ENCODE data around the gene PRDM9. TPM values are rescaled to one million over a fixed set of nuclear protein-coding genes. Genes with fewer than 3 reads are reported as not detected.

PRDM9 gene
- total and polyA plus RNA-seq, 12 donors, result not detected

GRCh38 chr5:23466401-23466912, 41.0 kb upstream of the PRDM9 start:
- Histone ChIP-seq H3K36me3 (replicated peaks in 1 of 2) (no peaks in the 10 kb centered on the region), H3K4me1 (replicated peaks in 1 of 2) (no peaks in the 10 kb centered on the region), H3K9me3 (replicated peaks in 1 of 3) (no peaks in the 10 kb centered on the region), H3K4me3 (no peak overlapping the region), H3K27ac (no peak overlapping the region), H3K27me3 (no peaks in the 10 kb centered on the region)
- 17 to 32% (median 26%) methylated on average over 2 of the region's 2 CpGs for WGBS, 4 donors
- intact Hi-C loops (cut with DNase I), result no loop called here
- TF ChIP-seq, protein P1, sequence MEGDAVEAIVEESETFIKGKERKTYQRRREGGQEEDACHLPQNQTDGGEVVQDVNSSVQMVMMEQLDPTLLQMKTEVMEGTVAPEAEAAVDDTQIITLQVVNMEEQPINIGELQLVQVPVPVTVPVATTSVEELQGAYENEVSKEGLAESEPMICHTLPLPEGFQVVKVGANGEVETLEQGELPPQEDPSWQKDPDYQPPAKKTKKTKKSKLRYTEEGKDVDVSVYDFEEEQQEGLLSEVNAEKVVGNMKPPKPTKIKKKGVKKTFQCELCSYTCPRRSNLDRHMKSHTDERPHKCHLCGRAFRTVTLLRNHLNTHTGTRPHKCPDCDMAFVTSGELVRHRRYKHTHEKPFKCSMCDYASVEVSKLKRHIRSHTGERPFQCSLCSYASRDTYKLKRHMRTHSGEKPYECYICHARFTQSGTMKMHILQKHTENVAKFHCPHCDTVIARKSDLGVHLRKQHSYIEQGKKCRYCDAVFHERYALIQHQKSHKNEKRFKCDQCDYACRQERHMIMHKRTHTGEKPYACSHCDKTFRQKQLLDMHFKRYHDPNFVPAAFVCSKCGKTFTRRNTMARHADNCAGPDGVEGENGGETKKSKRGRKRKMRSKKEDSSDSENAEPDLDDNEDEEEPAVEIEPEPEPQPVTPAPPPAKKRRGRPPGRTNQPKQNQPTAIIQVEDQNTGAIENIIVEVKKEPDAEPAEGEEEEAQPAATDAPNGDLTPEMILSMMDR (IDR thresholded peaks at IDR 0.05), result no peak
- TF ChIP-seq POLR2A (IDR thresholded peaks at IDR 0.05), result no peak
- DNase-seq, result peak in 1 of 7 donors; percentile 2

DNA sequence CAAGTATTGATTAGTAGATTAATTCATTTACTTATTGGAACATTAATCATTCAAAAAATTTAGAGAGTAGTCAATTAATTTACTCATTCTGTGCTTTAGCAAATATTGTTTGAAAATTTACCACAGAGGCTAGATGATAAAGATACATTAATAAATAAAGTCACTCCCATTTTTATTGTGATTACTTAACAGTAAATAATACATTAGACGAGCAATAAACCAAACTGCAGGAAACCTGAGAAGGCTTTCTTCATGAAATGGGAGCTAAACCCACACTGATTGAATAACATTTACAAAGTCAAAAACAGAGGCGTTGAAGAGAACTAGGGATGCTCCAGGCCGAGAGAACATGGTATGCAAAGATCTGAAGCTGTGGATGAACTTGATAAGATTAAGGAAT, 38.8 kb upstream of the PRDM9 start:
- DNase-seq, result no peak
- H3K4me3 ChIP-seq, result no peak overlapping the region
- TF ChIP-seq, protein P1 (IDR thresholded peaks at IDR 0.05), result no peak
- no peak for TF ChIP-seq POLR2A (IDR thresholded peaks at IDR 0.05)
- H3K27me3 ChIP-seq, result no peaks in the 10 kb centered on the region
- intact Hi-C loops (cut with DNase I), result no loop called here
- no peaks in the 10 kb centered on the region for H3K4me1 ChIP-seq (replicated peaks in 1 of 2)
- H3K36me3 ChIP-seq (replicated peaks in 1 of 2), result no peaks in the 10 kb centered on the region
- no peak overlapping the region for H3K27ac ChIP-seq
- H3K9me3 ChIP-seq (replicated peaks in 1 of 3), result no peaks in the 10 kb centered on the region
- WGBS, 4 donors, result 72 to 79% (median 79%) methylated on average over 3 of the region's 3 CpGs

DNA sequence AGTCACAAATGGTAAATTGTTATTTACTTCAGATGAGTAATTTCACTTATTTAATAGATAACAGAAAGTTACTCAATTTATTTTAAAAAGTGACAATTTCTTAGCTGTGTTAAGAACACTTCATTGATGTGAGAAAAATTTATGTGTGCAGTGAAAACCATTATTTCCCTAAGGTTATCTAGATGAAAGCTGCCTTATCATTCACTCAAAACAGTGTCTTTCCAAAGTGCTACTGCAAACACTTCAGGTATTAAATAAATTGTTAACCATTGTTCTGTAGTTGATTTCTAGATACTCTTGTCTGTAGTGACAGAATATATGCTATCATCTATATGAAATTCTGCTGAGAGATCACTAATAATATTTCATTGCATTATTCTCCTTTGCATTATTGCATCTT, 33.5 kb upstream of the PRDM9 start:
- Histone ChIP-seq H3K4me1 (replicated peaks in 1 of 2) (no peaks in the 10 kb centered on the region), H3K9me3 (replicated peaks in 1 of 3) (no peaks in the 10 kb centered on the region), H3K36me3 (replicated peaks in 1 of 2) (no peaks in the 10 kb centered on the region), H3K27ac (no peak overlapping the region), H3K4me3 (no peak overlapping the region), H3K27me3 (no peaks in the 10 kb centered on the region)
- intact Hi-C loops (cut with DNase I), result no loop called here
- TF ChIP-seq POLR2A (IDR thresholded peaks at IDR 0.05), result no peak
- TF ChIP-seq, protein P1 (IDR thresholded peaks at IDR 0.05), result no peak
- no peak for DNase-seq

DNA sequence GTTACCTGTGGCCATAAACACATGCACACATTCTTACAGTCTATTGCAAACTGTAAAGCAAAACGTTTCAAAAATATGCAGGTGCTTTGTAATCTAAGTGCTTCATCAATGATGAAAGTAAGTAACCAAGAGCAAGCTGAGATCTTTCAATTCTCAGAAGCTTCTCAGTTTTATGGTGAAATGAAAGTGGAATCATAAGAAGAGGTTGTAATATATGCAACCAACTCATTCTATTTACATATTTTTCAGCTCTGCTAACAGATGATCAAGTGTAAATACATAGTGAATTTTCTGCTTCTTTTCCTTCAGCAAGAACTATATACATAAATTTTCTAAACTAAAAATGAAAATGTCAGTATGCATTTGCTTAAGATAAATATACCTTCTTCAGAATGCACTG, 33.1 kb upstream of the PRDM9 start:
- WGBS, 4 donors, result 20 to 34% (median 27%) methylated on average over 1 of the region's 1 CpG
- intact Hi-C loops (cut with DNase I), result no loop called here

More for the DNA sequence above, 33.1 kb upstream of the PRDM9 start:
- H3K4me1 ChIP-seq (replicated peaks in 1 of 2), result no peaks in the 10 kb centered on the region
- no peak for TF ChIP-seq POLR2A (IDR thresholded peaks at IDR 0.05)
- TF ChIP-seq, protein P1 (IDR thresholded peaks at IDR 0.05), result no peak
- H3K27ac ChIP-seq, result no peak overlapping the region
- no peak for DNase-seq
- H3K27me3 ChIP-seq, result no peaks in the 10 kb centered on the region
- H3K4me3 ChIP-seq, result no peak overlapping the region
- H3K9me3 ChIP-seq (replicated peaks in 1 of 3), result no peaks in the 10 kb centered on the region
- H3K36me3 ChIP-seq (replicated peaks in 1 of 2), result no peaks in the 10 kb centered on the region

Measured in adrenal gland (tissue), 12 donors.